Measurements from ENCODE around the gene GMPPB. TPM values are rescaled to one million over a fixed set of nuclear protein-coding genes. Genes with fewer than 3 reads are reported as not detected.

The GMPPB gene
- total and polyA plus RNA-seq, 2 donors from 2014 or later, result 25.0 to 37.4 TPM

DNA sequence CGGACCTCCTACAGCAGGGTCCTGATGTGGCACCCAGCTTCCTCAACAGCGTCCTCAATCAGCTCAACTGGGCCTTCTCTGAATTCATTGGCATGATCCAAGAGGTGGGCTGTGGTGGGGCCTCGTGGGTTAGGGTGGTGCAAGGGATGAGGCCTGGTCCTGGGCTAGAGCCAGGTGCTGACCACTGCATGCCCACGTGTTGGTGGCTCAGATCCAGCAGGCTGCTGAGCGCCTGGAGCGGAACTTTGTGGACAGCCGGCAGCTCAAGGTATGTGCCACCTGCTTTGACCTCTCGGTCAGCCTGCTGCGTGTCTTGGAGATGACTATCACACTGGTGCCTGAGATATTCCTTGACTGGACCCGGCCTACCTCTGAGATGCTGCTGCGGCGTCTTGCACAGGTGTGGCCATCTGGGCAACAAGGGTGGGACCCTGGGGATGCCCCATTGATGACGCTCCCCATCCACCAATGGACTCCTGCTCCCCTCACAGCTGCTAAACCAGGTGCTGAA, 8.1 kb downstream of the GMPPB start:
- Histone ChIP-seq H3K27ac (ENCODE audit: low read depth in 2 of 2, low read length in 2 of 2) (no peak overlapping the region), H3K9ac (ENCODE audit: low read length in 3 of 3) (no peak overlapping the region), H3K9me3 (ENCODE audit: control insufficient read depth in 2 of 3, insufficient read depth in 1 of 3, low read length in 3 of 3) (no peaks in the 10 kb centered on the region), H3K36me3 (ENCODE audit: control insufficient read depth in 2 of 3, insufficient read depth in 3 of 3, low read length in 3 of 3) (peaks cover 0 to 13% (median 0%) of the 10 kb centered on the region in 3 donors), H3K4me3 (ENCODE audit: low read length in 3 of 3) (no peak overlapping the region), H3K4me1 (ENCODE audit: control insufficient read depth in 2 of 3, insufficient read depth in 2 of 3, low read depth in 1 of 3, low read length in 3 of 3) (peaks cover 0 to 9% (median 0%) of the 10 kb centered on the region in 3 donors), H3K27me3 (ENCODE audit: control insufficient read depth, insufficient read depth, low read length) (no peaks in the 10 kb centered on the region)
- TF ChIP-seq, protein P1, sequence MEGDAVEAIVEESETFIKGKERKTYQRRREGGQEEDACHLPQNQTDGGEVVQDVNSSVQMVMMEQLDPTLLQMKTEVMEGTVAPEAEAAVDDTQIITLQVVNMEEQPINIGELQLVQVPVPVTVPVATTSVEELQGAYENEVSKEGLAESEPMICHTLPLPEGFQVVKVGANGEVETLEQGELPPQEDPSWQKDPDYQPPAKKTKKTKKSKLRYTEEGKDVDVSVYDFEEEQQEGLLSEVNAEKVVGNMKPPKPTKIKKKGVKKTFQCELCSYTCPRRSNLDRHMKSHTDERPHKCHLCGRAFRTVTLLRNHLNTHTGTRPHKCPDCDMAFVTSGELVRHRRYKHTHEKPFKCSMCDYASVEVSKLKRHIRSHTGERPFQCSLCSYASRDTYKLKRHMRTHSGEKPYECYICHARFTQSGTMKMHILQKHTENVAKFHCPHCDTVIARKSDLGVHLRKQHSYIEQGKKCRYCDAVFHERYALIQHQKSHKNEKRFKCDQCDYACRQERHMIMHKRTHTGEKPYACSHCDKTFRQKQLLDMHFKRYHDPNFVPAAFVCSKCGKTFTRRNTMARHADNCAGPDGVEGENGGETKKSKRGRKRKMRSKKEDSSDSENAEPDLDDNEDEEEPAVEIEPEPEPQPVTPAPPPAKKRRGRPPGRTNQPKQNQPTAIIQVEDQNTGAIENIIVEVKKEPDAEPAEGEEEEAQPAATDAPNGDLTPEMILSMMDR (IDR thresholded peaks at IDR 0.05; ENCODE audit: borderline replicate concordance, extremely low read depth, insufficient read depth), result no peak
- FAIRE-seq (no peak), DNase-seq (peak in 2 of 5 donors; percentile 37 to 64)
- intact Hi-C loops (cut with DNase I), result no loop called here

DNA sequence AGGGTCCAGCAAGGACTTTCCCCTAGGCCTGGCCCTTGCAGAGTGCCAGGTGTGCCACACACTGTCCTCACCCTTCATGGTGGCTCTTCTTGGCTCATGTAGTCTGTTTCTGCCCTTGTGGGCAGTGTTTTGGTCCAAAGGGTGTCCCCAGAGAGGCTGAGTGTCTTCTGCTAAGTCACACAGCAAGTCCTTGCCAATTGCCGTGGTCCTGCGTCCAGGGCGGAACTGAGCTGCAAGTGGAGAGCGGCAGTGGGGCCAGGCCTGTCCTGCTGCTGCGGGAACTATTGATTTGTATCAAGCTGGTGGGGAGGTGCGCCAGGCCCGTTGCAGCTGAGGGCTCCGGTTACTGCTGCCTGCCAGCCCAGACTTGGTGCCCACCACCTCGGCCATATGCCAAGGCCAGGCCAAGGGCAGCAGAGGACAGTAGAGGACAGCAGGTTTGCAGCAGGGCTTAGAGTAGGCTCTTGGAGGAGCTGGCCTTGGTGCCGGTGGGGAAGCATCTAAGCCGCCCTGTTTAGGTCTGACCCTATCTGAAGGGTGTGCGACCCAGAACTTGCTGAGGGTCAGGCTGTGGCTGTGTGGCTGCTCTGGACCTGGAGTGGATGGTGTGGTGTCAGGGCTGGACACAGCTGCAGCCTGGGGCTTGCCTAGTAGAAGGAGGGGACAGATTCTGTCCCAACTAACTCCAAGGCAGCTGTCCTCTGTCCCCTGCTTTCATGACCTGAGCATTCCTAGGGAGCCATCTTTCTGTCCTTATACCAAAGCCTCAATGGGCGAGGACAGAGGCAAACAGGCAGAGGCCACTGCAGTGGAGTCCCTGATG, 8.8 kb downstream of the GMPPB start:
- FAIRE-seq, result no peak
- H3K27me3 ChIP-seq (ENCODE audit: control insufficient read depth, insufficient read depth, low read length), result no peaks in the 10 kb centered on the region

DNA sequence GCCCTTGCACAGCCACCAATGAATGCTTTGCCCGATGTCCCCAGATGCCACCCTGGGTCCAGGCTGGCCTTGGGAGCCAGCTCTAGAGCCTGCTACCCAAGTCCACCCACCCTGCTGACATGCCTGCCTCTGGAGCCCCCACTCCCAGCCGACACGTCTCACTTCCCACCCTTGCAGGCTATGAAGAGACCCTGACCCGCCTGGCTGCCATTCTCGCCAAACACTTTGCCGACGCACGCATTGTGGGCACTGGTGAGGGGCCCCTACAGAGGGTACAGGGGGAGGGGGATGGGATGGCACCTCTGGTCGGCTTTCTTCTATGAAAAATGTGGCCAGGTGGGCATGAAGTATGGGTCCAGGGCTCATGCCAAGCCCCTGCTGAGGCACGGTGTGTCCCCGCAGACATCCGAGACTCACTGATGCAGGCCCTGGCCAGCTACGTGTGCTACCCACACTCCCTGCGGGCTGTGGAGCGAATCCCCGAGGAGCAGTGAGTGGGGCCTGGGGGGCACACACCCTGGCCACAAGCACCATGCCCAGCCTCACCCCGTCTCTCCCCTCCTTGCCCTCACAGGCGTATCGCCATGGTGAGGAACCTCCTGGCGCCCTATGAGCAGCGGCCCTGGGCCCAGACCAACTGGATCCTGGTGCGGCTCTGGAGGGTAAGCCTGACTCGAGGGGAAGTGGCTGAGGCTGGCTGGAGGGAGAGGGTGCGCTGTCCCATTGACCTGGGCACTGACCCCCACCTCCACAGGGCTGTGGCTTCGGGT, 10.2 kb downstream of the GMPPB start:
- no peak overlapping the region for H3K27ac ChIP-seq (ENCODE audit: low read depth in 2 of 2, low read length in 2 of 2)
- TF ChIP-seq, protein P1 (IDR thresholded peaks at IDR 0.05; ENCODE audit: borderline replicate concordance, extremely low read depth, insufficient read depth), result no peak
- H3K27me3 ChIP-seq (ENCODE audit: control insufficient read depth, insufficient read depth, low read length), result no peaks in the 10 kb centered on the region
- intact Hi-C loops (cut with DNase I), result no loop called here
- no peaks in the 10 kb centered on the region for H3K9me3 ChIP-seq (ENCODE audit: control insufficient read depth in 2 of 3, insufficient read depth in 1 of 3, low read length in 3 of 3)
- no peak for FAIRE-seq
- peak in 1 of 5 donors; percentile 62 for DNase-seq
- H3K9ac ChIP-seq (ENCODE audit: low read length in 3 of 3), result no peak overlapping the region
- no peak overlapping the region for H3K4me3 ChIP-seq (ENCODE audit: low read length in 3 of 3)
- peaks cover 0 to 12% (median 0%) of the 10 kb centered on the region in 3 donors for H3K36me3 ChIP-seq (ENCODE audit: control insufficient read depth in 2 of 3, insufficient read depth in 3 of 3, low read length in 3 of 3)
- peaks cover 0 to 1% (median 0%) of the 10 kb centered on the region in 3 donors for H3K4me1 ChIP-seq (ENCODE audit: control insufficient read depth in 2 of 3, insufficient read depth in 2 of 3, low read depth in 1 of 3, low read length in 3 of 3)

More for the DNA sequence above, 8.8 kb downstream of the GMPPB start:
- Histone ChIP-seq H3K36me3 (ENCODE audit: control insufficient read depth in 2 of 3, insufficient read depth in 3 of 3, low read length in 3 of 3) (peaks cover 0 to 12% (median 0%) of the 10 kb centered on the region in 3 donors), H3K27ac (ENCODE audit: low read depth in 2 of 2, low read length in 2 of 2) (no peak overlapping the region), H3K9me3 (ENCODE audit: control insufficient read depth in 2 of 3, insufficient read depth in 1 of 3, low read length in 3 of 3) (no peaks in the 10 kb centered on the region), H3K4me1 (ENCODE audit: control insufficient read depth in 2 of 3, insufficient read depth in 2 of 3, low read depth in 1 of 3, low read length in 3 of 3) (peaks cover 0 to 9% (median 0%) of the 10 kb centered on the region in 3 donors), H3K9ac (ENCODE audit: low read length in 3 of 3) (no peak overlapping the region), H3K4me3 (ENCODE audit: low read length in 3 of 3) (no peak overlapping the region)
- intact Hi-C loops (cut with DNase I), result no loop called here
- TF ChIP-seq, protein P1 (IDR thresholded peaks at IDR 0.05; ENCODE audit: borderline replicate concordance, extremely low read depth, insufficient read depth), result no peak
- DNase-seq, result peak in 1 of 5 donors; percentile 59
